Left lung (tissue), 10 donors: ENCODE data around the gene OR51L1. TPM values are rescaled to one million over a fixed set of nuclear protein-coding genes. Genes with fewer than 3 reads are reported as not detected.

Source experiments
- ATAC-seq: fragments of 200-7000 bp; cut with Tn5 transposase; one replicate; pipeline ENCODE4 v1.9.1; 2020; ENCODE audit warnings: moderate library complexity
- DNase-seq, 4 donors: peaks; one replicate each; pipeline ENCODE4 v3.0.0-alpha.2; 2013 to 2020
- H3K27ac ChIP-seq, 2 donors: fragments of 200-600 bp; sonication (generic) in 1 of 2; one replicate each; pipeline versions ENCODE4 v1.5.0 to v1.8.0; 2020 to 2021
- H3K27me3 ChIP-seq, 2 donors: fragments of 200-600 bp; sonication (generic) in 1 of 2; one replicate each; pipeline versions ENCODE4 v1.5.0 to v1.8.0; 2020 to 2021
- H3K36me3 ChIP-seq, 2 donors: fragments of 200-600 bp; sonication (generic) in 1 of 2; one replicate each; pipeline versions ENCODE4 v1.5.0 to v1.8.0; 2020 to 2021
- H3K4me1 ChIP-seq, 2 donors: fragments of 200-600 bp; one replicate each; pipeline ENCODE4 v1.8.0; 2021
- H3K4me3 ChIP-seq, 2 donors: fragments of 200-600 bp; sonication (generic) in 1 of 2; one replicate each; pipeline versions ENCODE4 v1.5.0 to v1.8.0; 2020 to 2021; ENCODE audit warnings: mild to moderate bottlenecking in 1 of 2
- H3K9me3 ChIP-seq, 2 donors: fragments of 200-600 bp; sonication (generic) in 1 of 2; one replicate each; pipeline versions ENCODE4 v1.5.0 to v1.8.0; 2020 to 2021
- intact Hi-C, 2 donors: fragments of 100-400 bp; cut with DNase I; formaldehyde crosslinking; loops; one replicate each; pipeline versions ENCODE4 v1.11.2 to v1.14.2; 2022
- polyA plus RNA-seq, 6 donors: library from polyadenylated mRNA; unstranded; fragments of 120-200 nt; gene quantifications; one replicate each; pipeline ENCODE4 v1.2.1, GENCODE V29; 2013; ENCODE audit not compliant: insufficient read length in 6 of 6
- total RNA-seq, 2 donors: library from RNA; stranded (reverse); fragmentation: NEBNext Ultra II Directional; extraction: Animal tissue kit (Norgen Biotek cat#: 25700); gene quantifications; one replicate each; pipeline ENCODE4 v1.2.1, GENCODE V29; 2021
- TF ChIP-seq, protein P1 (sequence below), 2 donors: fragments of 200-600 bp; sonication (generic) in 1 of 2; IDR thresholded peaks; one replicate each; pipeline versions ENCODE4 v1.5.0 to v1.8.0; 2021; ENCODE audit warnings: antibody characterized with exemption in 2 of 2
- donor health status: DM: no; HTN: yes; CAD: no.
- donor health status: DM: no; HTN: no; CAD: no.

The OR51L1 gene
- total and polyA plus RNA-seq, 8 donors: 0.01 to 0.06 (median 0.03) TPM; not detected in 3

DNA sequence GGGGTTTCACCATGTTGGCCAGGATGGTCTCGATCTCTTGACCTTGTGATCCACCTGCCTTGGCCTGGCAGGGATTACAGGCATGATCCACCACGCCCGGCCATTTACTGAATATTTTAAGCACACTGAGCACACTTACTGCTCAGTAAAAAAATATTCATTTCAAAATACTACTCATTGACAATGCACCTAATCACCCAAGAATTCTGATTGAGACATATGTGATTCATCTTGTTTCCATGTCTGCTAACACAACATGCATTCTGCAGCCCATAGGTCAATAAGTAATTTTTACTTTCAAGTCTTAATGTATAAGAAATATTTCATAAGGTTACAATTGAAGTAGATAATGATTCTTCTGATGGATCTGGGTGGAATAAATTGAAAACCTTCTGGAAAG is 47.4 kb downstream of the OR51L1 start:
- H3K27me3 ChIP-seq: no peaks in the 10 kb centered on the region
- intact Hi-C loops: no loop called here
- no peak overlapping the region for H3K27ac ChIP-seq
- ATAC-seq (no peak), DNase-seq (no peak)
- no peaks in the 10 kb centered on the region for H3K9me3 ChIP-seq
- no peaks in the 10 kb centered on the region for H3K36me3 ChIP-seq
- no peak overlapping the region for H3K4me3 ChIP-seq
- no peaks in the 10 kb centered on the region for H3K4me1 ChIP-seq
- TF ChIP-seq, protein P1, sequence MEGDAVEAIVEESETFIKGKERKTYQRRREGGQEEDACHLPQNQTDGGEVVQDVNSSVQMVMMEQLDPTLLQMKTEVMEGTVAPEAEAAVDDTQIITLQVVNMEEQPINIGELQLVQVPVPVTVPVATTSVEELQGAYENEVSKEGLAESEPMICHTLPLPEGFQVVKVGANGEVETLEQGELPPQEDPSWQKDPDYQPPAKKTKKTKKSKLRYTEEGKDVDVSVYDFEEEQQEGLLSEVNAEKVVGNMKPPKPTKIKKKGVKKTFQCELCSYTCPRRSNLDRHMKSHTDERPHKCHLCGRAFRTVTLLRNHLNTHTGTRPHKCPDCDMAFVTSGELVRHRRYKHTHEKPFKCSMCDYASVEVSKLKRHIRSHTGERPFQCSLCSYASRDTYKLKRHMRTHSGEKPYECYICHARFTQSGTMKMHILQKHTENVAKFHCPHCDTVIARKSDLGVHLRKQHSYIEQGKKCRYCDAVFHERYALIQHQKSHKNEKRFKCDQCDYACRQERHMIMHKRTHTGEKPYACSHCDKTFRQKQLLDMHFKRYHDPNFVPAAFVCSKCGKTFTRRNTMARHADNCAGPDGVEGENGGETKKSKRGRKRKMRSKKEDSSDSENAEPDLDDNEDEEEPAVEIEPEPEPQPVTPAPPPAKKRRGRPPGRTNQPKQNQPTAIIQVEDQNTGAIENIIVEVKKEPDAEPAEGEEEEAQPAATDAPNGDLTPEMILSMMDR (IDR thresholded peaks at IDR 0.05): no peak

DNA sequence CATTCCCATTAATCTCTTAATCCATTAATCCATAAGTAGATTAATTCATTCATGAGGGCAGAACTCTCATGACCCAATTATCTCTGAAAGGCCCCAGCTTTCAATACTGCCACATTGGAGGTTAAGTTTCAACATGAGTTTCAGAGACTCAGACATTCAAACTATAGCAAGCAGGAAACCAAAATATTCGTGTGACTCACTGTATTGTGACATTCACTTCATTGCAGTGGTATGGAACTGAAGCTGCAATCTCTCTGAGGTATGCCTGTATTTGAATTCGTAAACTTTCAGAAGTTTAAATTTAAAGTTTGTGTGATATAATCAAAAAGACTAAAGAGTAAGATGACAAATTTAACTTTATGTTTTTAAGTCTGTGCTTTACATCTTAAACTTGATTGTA is 48.7 kb downstream of the OR51L1 start:
- Histone ChIP-seq H3K36me3 (no peaks in the 10 kb centered on the region), H3K4me3 (no peak overlapping the region), H3K4me1 (no peaks in the 10 kb centered on the region), H3K27me3 (no peaks in the 10 kb centered on the region), H3K27ac (no peak overlapping the region), H3K9me3 (no peaks in the 10 kb centered on the region)
- intact Hi-C loops: no loop called here
- no peak for DNase-seq
- ATAC-seq: no peak
- TF ChIP-seq, protein P1 (IDR thresholded peaks at IDR 0.05): no peak

DNA sequence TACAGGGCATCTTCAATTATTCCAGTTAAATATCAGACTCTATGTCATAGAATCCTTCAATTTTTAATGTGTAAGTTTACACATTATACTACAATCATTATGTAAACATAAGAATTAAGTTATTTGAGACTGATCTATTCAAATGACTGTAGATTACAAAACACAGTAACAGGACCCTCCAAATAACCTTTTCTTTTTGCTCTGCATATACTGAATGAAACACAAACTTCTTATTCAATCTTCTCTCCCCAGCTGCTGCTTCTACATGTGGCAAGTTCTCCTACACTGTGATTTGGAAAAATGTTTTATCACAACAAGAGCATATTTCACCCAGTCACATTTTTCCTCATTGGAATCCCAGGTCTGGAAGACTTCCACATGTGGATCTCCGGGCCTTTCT is 51.6 kb downstream of the OR51L1 start, which contains the start of gene OR52J3:
Gene OR52J3 (plus strand): TSS at position 301 of the 400 bp plus-strand sequence. CDS start 0 bp downstream, at position 301.
- TF ChIP-seq, protein P1 (IDR thresholded peaks at IDR 0.05): no peak
- no peak for ATAC-seq
- intact Hi-C loops: no loop called here

DNA sequence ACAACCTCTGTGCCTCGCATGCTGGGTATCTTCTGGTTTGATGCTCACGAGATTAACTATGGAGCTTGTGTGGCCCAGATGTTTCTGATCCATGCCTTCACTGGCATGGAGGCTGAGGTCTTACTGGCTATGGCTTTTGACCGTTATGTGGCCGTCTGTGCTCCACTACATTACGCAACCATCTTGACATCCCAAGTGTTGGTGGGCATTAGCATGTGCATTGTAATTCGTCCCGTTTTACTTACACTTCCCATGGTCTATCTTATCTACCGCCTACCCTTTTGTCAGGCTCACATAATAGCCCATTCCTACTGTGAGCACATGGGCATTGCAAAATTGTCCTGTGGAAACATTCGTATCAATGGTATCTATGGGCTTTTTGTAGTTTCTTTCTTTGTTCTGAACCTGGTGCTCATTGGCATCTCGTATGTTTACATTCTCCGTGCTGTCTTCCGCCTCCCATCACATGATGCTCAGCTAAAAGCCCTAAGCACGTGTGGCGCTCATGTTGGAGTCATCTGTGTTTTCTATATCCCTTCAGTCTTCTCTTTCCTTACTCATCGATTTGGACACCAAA is 52.2 kb downstream of the OR51L1 start:
- Histone ChIP-seq H3K27me3 (no peaks in the 10 kb centered on the region), H3K4me1 (no peaks in the 10 kb centered on the region), H3K9me3 (no peaks in the 10 kb centered on the region), H3K27ac (no peak overlapping the region), H3K36me3 (no peaks in the 10 kb centered on the region), H3K4me3 (no peak overlapping the region)
- intact Hi-C loops: no loop called here
- TF ChIP-seq, protein P1 (IDR thresholded peaks at IDR 0.05): no peak
- no peak for ATAC-seq
- DNase-seq: no peak

More for the DNA sequence above, 51.6 kb downstream of the OR51L1 start, which contains the start of gene OR52J3:
- Histone ChIP-seq H3K27me3 (no peaks in the 10 kb centered on the region), H3K36me3 (no peaks in the 10 kb centered on the region), H3K4me3 (no peak within 1 kb of the TSS), H3K9me3 (no peaks in the 10 kb centered on the region), H3K27ac (no peak within 1 kb of the TSS), H3K4me1 (no peaks in the 10 kb centered on the region)
- DNase-seq: no peak

Other genes with a start within 250 kb of the OR51L1 start
- gene OR51F1, start 224.9 kb upstream of the OR51L1 start, total RNA-seq: not detected
- not detected for gene OR51F1, start 224.9 kb upstream of the OR51L1 start, polyA plus RNA-seq
- gene OR52R1, start 190.5 kb upstream of the OR51L1 start, total RNA-seq: not detected
- gene OR52R1, start 190.5 kb upstream of the OR51L1 start, polyA plus RNA-seq: not detected
- not detected for gene OR51F2, start 173.5 kb upstream of the OR51L1 start, total RNA-seq
- not detected for gene OR51F2, start 173.5 kb upstream of the OR51L1 start, polyA plus RNA-seq
- not detected for gene OR51S1, start 145.6 kb upstream of the OR51L1 start, total RNA-seq
- not detected for gene OR51S1, start 145.6 kb upstream of the OR51L1 start, polyA plus RNA-seq
- gene OR51T1, start 113.0 kb upstream of the OR51L1 start, total RNA-seq: not detected
- not detected for gene OR51T1, start 113.0 kb upstream of the OR51L1 start, polyA plus RNA-seq
- gene OR51A7, start 91.1 kb upstream of the OR51L1 start, total RNA-seq: not detected
- gene OR51A7, start 91.1 kb upstream of the OR51L1 start, polyA plus RNA-seq: not detected
- gene OR51G2, start 75.5 kb upstream of the OR51L1 start, total RNA-seq: not detected
- gene OR51G2, start 75.5 kb upstream of the OR51L1 start, polyA plus RNA-seq: not detected
- not detected for gene OR51G1, start 70.5 kb upstream of the OR51L1 start, total RNA-seq
- not detected for gene OR51G1, start 70.5 kb upstream of the OR51L1 start, polyA plus RNA-seq
- not detected for gene OR51A4, start 47.2 kb upstream of the OR51L1 start, total RNA-seq
- not detected for gene OR51A4, start 47.2 kb upstream of the OR51L1 start, polyA plus RNA-seq
- not detected for gene OR51A2, start 39.1 kb upstream of the OR51L1 start, total RNA-seq
- not detected for gene OR51A2, start 39.1 kb upstream of the OR51L1 start, polyA plus RNA-seq
- gene OR52J3, start 51.7 kb downstream of the OR51L1 start, total RNA-seq: not detected
- gene OR52J3, start 51.7 kb downstream of the OR51L1 start, polyA plus RNA-seq: not detected
- gene OR52E2, start 64.8 kb downstream of the OR51L1 start, total RNA-seq: not detected
- not detected for gene OR52E2, start 64.8 kb downstream of the OR51L1 start, polyA plus RNA-seq
- not detected for gene OR52E1, start 74.7 kb downstream of the OR51L1 start, total RNA-seq
- not detected for gene OR52E1, start 74.7 kb downstream of the OR51L1 start, polyA plus RNA-seq
- gene OR52A5, start 143.5 kb downstream of the OR51L1 start, total RNA-seq: not detected
- gene OR52A5, start 143.5 kb downstream of the OR51L1 start, polyA plus RNA-seq: not detected
- not detected for gene OR52A1, start 159.9 kb downstream of the OR51L1 start, total RNA-seq
- gene OR52A1, start 159.9 kb downstream of the OR51L1 start, polyA plus RNA-seq: under 1 TPM; 0.02 to 0.03 (median 0.03) TPM
- gene OR51V1, start 205.8 kb downstream of the OR51L1 start, total RNA-seq: not detected
- not detected for gene OR51V1, start 205.8 kb downstream of the OR51L1 start, polyA plus RNA-seq
- gene HBB, start 232.2 kb downstream of the OR51L1 start, total RNA-seq: 100 to 1,000 TPM; 247 to 273 TPM
- 100 to 1,000 TPM; 137 to 967 (median 304) TPM for gene HBB, start 232.2 kb downstream of the OR51L1 start, polyA plus RNA-seq
- under 1 TPM in 1 of 2 donors, not detected in 1; 0.82 TPM for gene HBD, start 239.6 kb downstream of the OR51L1 start, total RNA-seq
- 1 to 10 TPM in 3 of 6 donors, under 1 TPM in 3; 0.44 to 1.2 (median 0.96) TPM for gene HBD, start 239.6 kb downstream of the OR51L1 start, polyA plus RNA-seq